DOHH2 (cell line): Measurements from ENCODE around the gene SH3PXD2A.

Experiments
- H3F3A ChIP-seq: fragments of 200-600 bp; sonication (generic), shearing (Covaris generic); 2 replicates; pipeline ENCODE4 v1.6.0; 2016; ENCODE audit warnings: antibody characterized with exemption, mild to moderate bottlenecking; ENCODE audit not compliant: control insufficient read depth, insufficient read depth
- H3K27ac ChIP-seq: fragments of 200-600 bp; sonication (generic); 2 replicates; pipeline ENCODE4 v1.5.1; 2014; ENCODE audit warnings: low read depth, mild to moderate bottlenecking, low read length, moderate library complexity
- H3K27me3 ChIP-seq: fragments of 200-600 bp; sonication (generic); 2 replicates; pipeline ENCODE4 v1.6.1; 2014; ENCODE audit warnings: mild to moderate bottlenecking, low read length, mixed read lengths; ENCODE audit not compliant: control insufficient read depth
- H3K36me3 ChIP-seq: fragments of 200-600 bp; sonication (generic); 2 replicates; pipeline ENCODE4 v1.6.1; 2014; ENCODE audit warnings: mild to moderate bottlenecking, low read length, moderate library complexity, mixed read lengths; ENCODE audit not compliant: control insufficient read depth
- H3K4me1 ChIP-seq: fragments of 200-600 bp; sonication (generic); 2 replicates; pipeline ENCODE4 v1.6.1; 2014; ENCODE audit warnings: mild to moderate bottlenecking, low read length, mixed read lengths; ENCODE audit not compliant: control insufficient read depth
- H3K4me2 ChIP-seq: fragments of 200-600 bp; sonication (generic); 2 replicates; pipeline ENCODE4 v1.6.0; 2014; ENCODE audit warnings: mild to moderate bottlenecking, low read length, moderate library complexity
- H3K4me3 ChIP-seq: fragments of 200-600 bp; sonication (generic); 2 replicates; pipeline ENCODE4 v1.5.1; 2014; ENCODE audit warnings: mild to moderate bottlenecking, low read length, mixed read lengths
- H3K79me2 ChIP-seq: fragments of 200-600 bp; sonication (generic); 2 replicates; pipeline ENCODE4 v1.6.1; 2014; ENCODE audit warnings: mild to moderate bottlenecking, low read length, mixed read lengths; ENCODE audit not compliant: control insufficient read depth
- H3K9me2 ChIP-seq: fragments of 200-600 bp; sonication (generic); replicated peaks from 2 replicates; pipeline ENCODE4 v1.6.1; 2014; ENCODE audit warnings: mild to moderate bottlenecking, low read length, mixed read lengths; ENCODE audit not compliant: control insufficient read depth
- H3K9me3 ChIP-seq: fragments of 200-600 bp; sonication (generic); 2 replicates; pipeline ENCODE4 v1.6.1; 2014; ENCODE audit warnings: antibody characterized with exemption, low read length, mixed read lengths; ENCODE audit not compliant: control insufficient read depth, insufficient read depth
- H4K20me1 ChIP-seq: fragments of 200-600 bp; sonication (generic); 2 replicates; pipeline ENCODE4 v1.6.0; 2014; ENCODE audit warnings: low read depth, mild to moderate bottlenecking, antibody characterized with exemption, low read length, moderate library complexity; ENCODE audit not compliant: control insufficient read depth, insufficient read depth
- CTCF ChIP-seq: fragments of 200-600 bp; sonication (generic); IDR thresholded peaks from one replicate; pipeline ENCODE4 v1.5.1; 2014; ENCODE audit warnings: antibody characterized with exemption, mild to moderate bottlenecking, low read depth, low read length; ENCODE audit not compliant: poor library complexity, severe bottlenecking
- EZH2phosphoT487 ChIP-seq: fragments of 200-600 bp; sonication (generic); IDR thresholded peaks from 2 replicates; pipeline ENCODE4 v1.6.1; 2017; ENCODE audit warnings: borderline replicate concordance, mild to moderate bottlenecking, antibody characterized with exemption, low read length, moderate library complexity, mixed read lengths

SH3PXD2A gene

GRCh38 chr10:103706762-103707161, 148.6 kb downstream of the SH3PXD2A start:
- Histone ChIP-seq H3K79me2 (no peaks in the 10 kb centered on the region), H3K27ac (no peak overlapping the region), H3K4me1 (no peaks in the 10 kb centered on the region), H3F3A (no peaks in the 10 kb centered on the region), H3K4me2 (no peak overlapping the region), H4K20me1 (no peaks in the 10 kb centered on the region), H3K9me2 (no peaks in the 10 kb centered on the region), H3K9me3 (no peaks in the 10 kb centered on the region), H3K4me3 (no peak overlapping the region), H3K27me3 (no peaks in the 10 kb centered on the region), H3K36me3 (no peaks in the 10 kb centered on the region)
- no peak for TF ChIP-seq CTCF
- no peak for TF ChIP-seq EZH2phosphoT487

GRCh38 chr10:103706047-103706446, 149.3 kb downstream of the SH3PXD2A start:
- Histone ChIP-seq H3K4me3 (no peak overlapping the region), H3K27me3 (no peaks in the 10 kb centered on the region), H3F3A (no peaks in the 10 kb centered on the region), H3K79me2 (no peaks in the 10 kb centered on the region), H3K4me2 (no peak overlapping the region), H3K27ac (no peak overlapping the region), H3K9me3 (no peaks in the 10 kb centered on the region), H4K20me1 (no peaks in the 10 kb centered on the region), H3K36me3 (no peaks in the 10 kb centered on the region), H3K4me1 (no peaks in the 10 kb centered on the region), H3K9me2 (no peaks in the 10 kb centered on the region)
- TF ChIP-seq EZH2phosphoT487, result no peak
- TF ChIP-seq CTCF, result no peak

GRCh38 chr10:103703941-103704919, 151.1 kb downstream of the SH3PXD2A start:
- H3K36me3 ChIP-seq, result no peaks in the 10 kb centered on the region
- H3K4me1 ChIP-seq, result no peaks in the 10 kb centered on the region
- no peak overlapping the region for H3K4me3 ChIP-seq
- TF ChIP-seq CTCF (no peak), EZH2phosphoT487 (no peak)
- no peak overlapping the region for H3K4me2 ChIP-seq
- no peaks in the 10 kb centered on the region for H3K79me2 ChIP-seq
- no peaks in the 10 kb centered on the region for H3F3A ChIP-seq
- no peaks in the 10 kb centered on the region for H3K27me3 ChIP-seq
- H3K27ac ChIP-seq, result no peak overlapping the region
- no peaks in the 10 kb centered on the region for H3K9me3 ChIP-seq
- H3K9me2 ChIP-seq, result no peaks in the 10 kb centered on the region
- no peaks in the 10 kb centered on the region for H4K20me1 ChIP-seq
